Endometrial microvascular endothelial cells (primary cell): Measurements from ENCODE around the gene ARHGAP33. TPM values are rescaled to one million over a fixed set of nuclear protein-coding genes. Genes with fewer than 3 reads are reported as not detected.

Experiments used
- in situ Hi-C: cut with HindIII; loops from 2 replicates; pipeline ENCODE4 v1.10.0; 2017; ENCODE audit warnings: low sequenced_read_pairs, low pct_unique_long_range_greater_than_20kb; ENCODE audit errors: inconsistent ontology term
- total RNA-seq: library from RNA; depleted of rRNA; stranded (reverse); fragments of >200 nt; gene quantifications from one replicate; pipeline ENCODE4 v1.2.3, GENCODE V29; 2015; ENCODE audit errors: inconsistent ontology term

Gene ARHGAP33
- total RNA-seq, 1 donor from 2014 or later = 0.19 TPM

GRCh38 chr19:35738021-35738886, 37.1 kb upstream of the ARHGAP33 start:
- in situ Hi-C loops = no loop called here

- in situ Hi-C loops = no loop called here
Measured at GRCh38 chr19:35738887-35739229, 36.5 kb upstream of the ARHGAP33 start.

GRCh38 chr19:35739275-35740107, 35.9 kb upstream of the ARHGAP33 start:
- in situ Hi-C loops = no loop called here

DNA sequence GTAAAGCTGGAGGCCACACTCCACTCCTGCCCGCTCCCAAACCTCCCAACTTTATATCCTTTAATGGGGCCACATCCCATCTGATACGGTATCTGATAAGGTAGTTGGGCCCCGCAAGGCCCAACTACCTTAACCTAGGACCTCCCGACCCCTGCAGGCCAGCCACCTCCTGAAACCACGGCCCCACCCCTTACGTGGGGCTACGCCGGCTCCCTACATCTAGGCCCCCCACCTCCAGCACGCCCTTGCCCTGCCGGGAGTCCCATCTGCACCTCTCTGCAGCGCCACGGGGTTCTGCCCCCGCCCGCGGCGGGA, 35.3 kb upstream of the ARHGAP33 start:
- in situ Hi-C loops = no loop called here

DNA sequence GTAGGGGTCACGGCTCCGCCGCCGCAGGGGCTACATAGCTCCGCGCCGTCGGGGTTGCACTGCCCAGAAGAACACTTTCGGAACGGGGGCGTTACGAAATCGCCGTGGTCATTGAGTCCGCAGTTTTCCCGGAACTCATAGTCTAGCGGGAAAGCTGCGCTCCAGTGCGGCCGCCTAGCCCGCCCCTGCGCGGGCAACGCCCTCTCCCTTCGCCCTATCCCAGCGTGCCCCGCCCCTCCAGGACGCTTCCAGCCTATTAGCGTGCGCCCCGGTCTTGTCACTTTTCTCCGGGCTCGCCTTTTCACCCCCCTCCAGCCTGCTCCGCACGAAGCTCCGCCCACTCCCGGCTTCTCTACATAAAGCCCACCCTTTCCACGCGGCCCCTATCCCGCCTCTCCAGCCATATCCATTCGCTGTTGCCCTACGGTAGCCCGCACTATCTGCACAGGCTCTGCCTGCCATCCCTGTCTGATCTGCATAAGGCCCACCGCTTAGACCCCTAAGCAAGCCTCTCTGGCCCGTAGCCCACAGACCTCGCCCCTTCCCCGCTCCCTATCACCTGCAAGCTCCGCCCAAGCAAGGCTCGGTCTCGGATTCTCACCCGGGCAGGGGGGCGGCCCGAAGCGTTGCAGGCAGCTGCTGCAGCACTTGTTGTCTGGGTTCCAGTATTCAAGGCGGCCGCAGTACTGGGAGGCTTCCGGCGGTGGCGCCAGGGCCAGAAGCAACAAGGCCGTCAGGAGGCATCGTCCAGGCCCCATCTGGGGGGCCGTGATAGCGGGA, 34.8 kb upstream of the ARHGAP33 start:
- in situ Hi-C loops = no loop called here

DNA sequence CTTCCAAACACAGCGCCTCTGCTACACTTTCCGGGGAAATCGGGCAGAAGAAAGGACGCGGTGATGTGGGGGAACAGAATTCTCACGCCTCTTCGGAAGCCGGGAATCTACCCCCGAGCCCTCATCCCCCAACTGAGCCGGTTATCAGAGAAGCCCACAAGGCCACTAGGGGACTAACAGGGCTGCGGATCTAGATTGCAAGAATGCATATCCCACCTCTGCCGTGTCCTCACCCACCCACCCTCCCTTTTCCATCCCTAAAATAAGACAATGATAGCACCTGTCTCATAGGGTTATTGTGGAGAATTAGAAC, 34.2 kb upstream of the ARHGAP33 start:
- in situ Hi-C loops = no loop called here

GRCh38 chr19:35742121-35742724, 33.1 kb upstream of the ARHGAP33 start, which contains the start of gene IGFLR1:
Gene IGFLR1, minus strand, starts transcription at chr19:35742452. Its CDS starts 1,272 bp downstream, at chr19:35741180.
- in situ Hi-C loops = no loop called here

DNA sequence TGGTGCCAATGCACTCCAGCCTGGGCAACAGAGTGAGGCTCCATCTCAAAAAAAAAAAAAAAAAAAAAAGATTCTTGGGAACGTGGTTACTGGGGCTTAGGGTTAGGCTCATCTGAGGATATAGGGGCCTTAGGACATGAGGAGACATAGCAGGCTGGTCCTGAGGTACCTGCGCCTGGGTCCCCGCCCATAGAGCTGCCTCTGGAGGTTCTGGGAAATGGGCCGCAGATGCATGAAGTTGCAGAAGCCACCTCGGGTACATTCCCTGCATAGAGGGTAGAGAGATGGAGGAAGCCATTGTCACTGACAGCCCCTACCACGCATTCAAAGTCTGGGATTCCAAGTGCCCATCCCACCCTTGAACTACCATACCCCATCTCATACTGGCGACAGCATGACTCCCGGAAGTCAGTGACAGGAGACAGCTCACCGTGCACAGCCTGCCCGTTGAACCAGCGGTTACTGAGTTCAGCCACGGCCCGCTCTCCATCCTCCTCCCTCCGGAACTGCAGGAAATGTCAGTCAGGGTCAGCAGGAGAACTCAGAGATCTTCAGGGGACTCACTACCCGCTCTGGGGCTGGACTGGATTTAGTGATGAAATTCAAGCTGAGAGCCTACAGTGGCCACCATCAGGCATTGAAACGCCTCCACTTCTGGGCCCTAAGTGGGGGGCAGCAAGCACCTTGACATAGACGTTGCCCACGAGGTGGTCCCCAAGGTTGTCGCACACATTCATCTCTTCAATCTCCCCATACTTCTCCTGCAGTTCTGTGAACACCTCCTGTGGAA, 31.5 kb upstream of the ARHGAP33 start:
- in situ Hi-C loops = no loop called here

- in situ Hi-C loops = no loop called here
Measured at GRCh38 chr19:35744430-35745327, 30.7 kb upstream of the ARHGAP33 start.

DNA sequence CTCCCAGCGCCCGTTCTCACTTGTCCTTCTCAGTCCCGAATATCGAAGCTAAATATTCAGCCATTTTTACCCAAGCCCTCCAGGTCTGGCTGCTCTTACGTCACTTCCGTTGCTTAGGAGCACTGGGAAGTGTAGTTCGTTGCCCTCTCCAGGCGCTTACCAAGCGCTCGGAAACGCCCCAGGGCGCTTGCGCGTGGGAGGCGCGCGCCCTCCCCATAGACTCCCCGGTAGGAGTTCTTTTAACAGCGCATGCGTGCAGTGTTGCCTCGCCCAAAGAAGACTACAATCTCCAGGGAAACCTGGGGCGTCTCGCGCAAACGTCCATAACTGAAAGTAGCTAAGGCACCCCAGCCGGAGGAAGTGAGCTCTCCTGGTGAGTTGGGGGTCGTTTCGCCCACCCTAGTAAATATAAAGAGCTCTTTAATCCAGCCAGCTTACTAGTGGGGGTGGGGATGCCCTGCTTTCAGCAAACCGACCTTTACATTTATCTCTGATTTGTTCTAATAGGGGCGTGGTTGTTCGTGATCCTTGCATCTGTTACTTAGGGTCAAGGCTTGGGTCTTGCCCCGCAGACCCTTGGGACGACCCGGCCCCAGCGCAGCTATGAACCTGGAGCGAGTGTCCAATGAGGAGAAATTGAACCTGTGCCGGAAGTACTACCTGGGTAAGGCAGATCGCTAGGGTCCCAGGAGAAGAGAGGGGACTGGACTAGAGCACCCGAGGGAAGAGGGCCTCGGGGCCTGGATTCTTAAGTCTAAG, 29.9 kb upstream of the ARHGAP33 start, which contains the start of the genes PSENEN and U2AF1L4:
TSS of gene PSENEN (plus strand) at position 324 of the 759 bp plus-strand sequence. CDS start at position 604, 280 bp downstream.
TSS of gene U2AF1L4 (minus strand) at position 91 of the 759 bp plus-strand sequence. CDS start at position 64, 27 bp downstream.
- in situ Hi-C loops = no loop called here

GRCh38 chr19:35746087-35746462, 29.3 kb upstream of the ARHGAP33 start:
- in situ Hi-C loops = no loop called here

GRCh38 chr19:35746531-35746930, 28.8 kb upstream of the ARHGAP33 start:
- in situ Hi-C loops = no loop called here

DNA sequence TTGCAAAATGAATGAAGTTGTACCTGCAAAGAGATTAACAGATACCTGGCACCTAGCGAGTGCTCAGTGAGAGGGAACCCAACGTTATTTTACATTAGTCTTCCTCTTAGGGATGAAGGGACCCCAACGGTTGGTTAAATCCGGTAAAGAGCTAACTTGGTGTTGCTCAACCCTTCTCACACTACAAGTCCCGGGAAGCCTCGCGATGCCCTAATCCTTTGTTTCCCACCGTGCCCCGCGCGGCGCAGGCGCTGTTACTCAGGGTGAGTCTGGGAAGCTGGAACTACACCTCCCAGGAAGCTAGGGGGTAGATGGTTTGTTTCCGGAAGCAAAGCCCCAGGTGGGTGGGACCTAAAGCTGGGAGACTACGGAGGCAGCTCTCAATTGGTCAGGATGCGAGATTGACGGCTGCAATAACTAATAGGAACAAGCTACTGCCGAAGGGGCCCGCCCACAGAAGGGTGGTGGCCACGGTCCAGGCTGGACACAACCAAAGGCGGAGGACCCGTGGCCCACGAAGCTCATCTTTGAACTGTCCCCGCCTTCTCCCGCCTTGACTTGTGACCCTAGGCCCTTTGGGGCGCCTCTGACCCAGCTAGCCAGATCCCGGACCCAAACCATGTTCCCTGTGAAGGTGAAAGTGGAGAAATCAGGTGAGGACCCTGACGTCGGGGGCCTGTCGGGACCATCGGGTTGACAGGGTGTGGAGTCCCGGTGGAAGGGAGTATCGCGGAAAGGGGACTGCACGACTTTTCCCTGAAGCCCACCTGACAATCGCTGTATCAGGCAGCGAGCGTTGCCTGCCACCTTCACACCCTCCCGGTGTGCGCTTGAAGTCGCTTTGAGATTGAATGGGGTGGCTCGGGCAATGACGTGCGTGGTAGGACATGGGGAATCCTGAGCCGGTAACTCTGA, 27.0 kb upstream of the ARHGAP33 start, which contains the start of gene LIN37:
TSS of gene LIN37 (plus strand) at position 471 of the 915 bp plus-strand sequence. CDS start at position 620, 149 bp downstream.
- in situ Hi-C loops = no loop called here

DNA sequence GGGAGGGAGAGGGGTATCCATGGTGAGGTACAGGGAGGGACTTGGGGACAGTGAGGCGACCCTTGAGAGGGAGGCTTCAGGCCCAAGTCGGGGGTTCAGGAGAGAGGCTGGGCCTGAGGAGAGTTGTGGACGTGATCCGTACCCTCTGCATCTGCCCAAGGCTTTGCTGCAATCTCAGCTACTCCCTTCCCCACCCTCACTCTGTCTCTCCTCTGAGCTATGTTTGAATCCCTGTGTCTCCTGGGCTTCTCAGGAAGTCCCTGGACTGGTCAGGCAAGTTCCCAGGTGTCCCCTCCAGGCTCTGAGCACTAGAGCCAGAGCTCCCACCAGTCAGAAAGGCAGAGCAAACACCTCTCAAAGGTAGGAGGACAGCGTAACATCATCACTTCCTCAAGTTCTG, 25.2 kb upstream of the ARHGAP33 start:
- in situ Hi-C loops = no loop called here
